ENCODE measurements around the gene ILKAP.

The ILKAP gene

GRCh38 chr2:238120463-238121298 lies 82.8 kb downstream of the ILKAP start:
- TF ChIP-seq MYC (IDR thresholded peaks at IDR 0.05; ENCODE audit: low read depth, low read length), result no peak
- TF ChIP-seq MAX (IDR thresholded peaks at IDR 0.05; ENCODE audit: low read depth, low read length), result no peak
- no peak for TF ChIP-seq POLR2A (IDR thresholded peaks at IDR 0.05; ENCODE audit: extremely low read depth, insufficient read length)
- no peak for TF ChIP-seq CTCF (IDR thresholded peaks at IDR 0.05; ENCODE audit: low read depth, low read length)
- H3K4me3 ChIP-seq (ENCODE audit: low read depth, low read length), result no peak overlapping the region
- DNase-seq (ENCODE audit: low read depth), result peak; percentile 58

Data from NB4 (cell line).